GM19467 (cell line): ENCODE results near the gene ZCCHC3.
"Not testable (repeated sequence)": the region's sequence is repeated elsewhere in the genome, so short reads cannot be mapped to it uniquely, and the experiment has no call there.

Source experiments
- ATAC-seq: cut with Tn5 transposase; IDR thresholded peaks from one replicate; pipeline ENCODE4 v1.9.1; 2021; ENCODE audit warnings: mild to moderate bottlenecking, moderate library complexity; ENCODE audit not compliant: unreplicated experiment

The ZCCHC3 gene, protein sequence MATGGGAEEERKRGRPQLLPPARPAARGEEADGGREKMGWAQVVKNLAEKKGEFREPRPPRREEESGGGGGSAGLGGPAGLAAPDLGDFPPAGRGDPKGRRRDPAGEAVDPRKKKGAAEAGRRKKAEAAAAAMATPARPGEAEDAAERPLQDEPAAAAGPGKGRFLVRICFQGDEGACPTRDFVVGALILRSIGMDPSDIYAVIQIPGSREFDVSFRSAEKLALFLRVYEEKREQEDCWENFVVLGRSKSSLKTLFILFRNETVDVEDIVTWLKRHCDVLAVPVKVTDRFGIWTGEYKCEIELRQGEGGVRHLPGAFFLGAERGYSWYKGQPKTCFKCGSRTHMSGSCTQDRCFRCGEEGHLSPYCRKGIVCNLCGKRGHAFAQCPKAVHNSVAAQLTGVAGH

DNA sequence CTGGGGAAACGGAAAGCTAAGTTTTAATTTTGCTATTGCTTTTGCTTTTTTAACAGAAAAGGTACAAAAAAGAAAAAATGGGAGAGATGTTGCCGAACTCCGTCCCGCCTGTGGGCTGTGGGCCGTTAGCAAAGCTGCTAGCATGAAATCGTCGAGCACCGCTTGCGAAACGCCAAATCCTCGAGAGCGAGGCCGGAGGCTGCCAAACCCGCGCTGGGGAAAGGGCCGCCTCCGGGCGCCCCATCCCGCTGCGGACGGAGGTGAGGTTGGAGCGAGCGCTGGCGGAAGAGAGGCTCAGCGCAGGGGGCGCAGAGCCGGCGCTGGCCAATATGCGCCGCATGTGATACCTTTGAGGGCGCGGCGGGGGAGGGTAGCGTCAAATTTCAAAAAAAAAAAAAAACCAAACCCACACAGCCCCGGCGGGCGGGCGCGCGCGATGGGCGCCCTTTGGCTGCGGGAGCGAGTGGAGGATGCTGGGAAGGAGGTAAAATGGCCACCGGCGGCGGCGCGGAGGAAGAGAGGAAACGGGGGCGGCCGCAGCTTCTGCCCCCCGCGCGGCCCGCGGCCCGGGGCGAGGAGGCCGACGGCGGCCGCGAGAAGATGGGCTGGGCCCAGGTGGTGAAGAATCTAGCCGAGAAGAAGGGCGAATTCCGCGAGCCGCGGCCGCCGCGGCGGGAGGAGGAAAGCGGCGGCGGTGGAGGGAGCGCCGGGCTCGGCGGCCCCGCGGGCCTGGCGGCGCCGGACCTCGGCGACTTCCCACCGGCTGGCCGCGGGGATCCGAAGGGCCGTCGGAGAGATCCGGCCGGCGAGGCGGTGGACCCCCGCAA is at the start of gene ZCCHC3:
Gene ZCCHC3, plus strand, starts transcription at position 473 of the 827 bp plus-strand sequence. Its CDS starts 17 bp downstream, at position 490.
- ATAC-seq = peak; percentile 75

DNA sequence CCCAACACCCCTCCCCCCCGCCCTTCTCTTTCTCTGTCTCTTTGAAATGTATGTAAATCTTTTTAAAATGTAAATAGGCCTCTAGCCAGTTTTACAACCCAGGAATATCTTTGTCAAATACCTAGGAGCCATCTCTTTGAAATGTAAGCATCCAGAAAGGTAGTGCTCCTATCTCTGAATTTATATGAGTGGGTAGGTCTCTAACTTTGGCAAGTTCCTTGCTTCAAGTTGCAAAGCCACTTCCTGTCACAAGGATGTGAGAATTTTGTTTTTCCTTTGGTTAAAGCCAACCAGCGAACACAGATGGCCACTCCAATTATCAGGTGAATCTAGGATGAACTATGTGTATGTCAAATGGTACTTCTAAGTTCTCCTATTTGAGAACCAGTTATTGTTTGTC is 46.0 kb upstream of the ZCCHC3 start:
- no peak for ATAC-seq

DNA sequence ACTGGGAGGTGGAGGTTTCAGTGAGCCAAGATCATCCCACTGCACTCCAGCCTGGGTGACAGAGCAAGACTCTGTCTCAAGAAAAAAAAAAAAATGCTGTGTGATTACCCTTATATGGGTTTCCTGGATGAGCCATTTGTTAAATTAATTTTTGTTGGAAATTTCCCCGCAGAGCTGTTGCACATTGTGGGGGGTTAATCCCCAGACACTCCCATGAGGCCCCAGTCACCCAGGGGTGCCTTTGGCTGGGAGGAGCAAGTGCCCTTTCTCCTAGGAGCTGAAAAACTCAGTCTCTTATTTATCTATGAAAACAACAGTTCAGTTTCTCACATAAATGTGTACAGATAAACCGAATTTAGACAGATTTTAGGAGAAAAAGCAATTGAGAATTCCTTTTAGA is 44.6 kb upstream of the ZCCHC3 start:
- no peak for ATAC-seq

DNA sequence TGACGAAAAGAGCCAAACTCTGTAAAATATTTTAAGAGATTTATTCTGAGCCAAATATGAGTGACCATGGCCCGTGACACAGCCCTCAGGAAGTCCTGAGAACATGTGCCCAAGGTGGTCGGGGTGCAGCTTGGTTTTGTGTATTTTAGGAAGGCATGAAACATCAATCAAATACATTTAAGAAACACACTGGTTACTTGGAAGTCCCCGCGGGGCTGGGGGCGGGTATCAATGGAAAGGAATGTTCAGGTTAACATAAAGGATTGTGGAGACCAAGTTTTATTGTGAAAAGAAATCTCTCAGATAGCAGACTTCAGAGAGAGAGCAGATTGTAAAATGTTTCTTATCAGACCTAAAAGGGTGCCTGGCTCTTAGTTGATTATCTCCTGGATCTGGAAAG is 43.9 kb upstream of the ZCCHC3 start:
- ATAC-seq = not testable (repeated sequence)

DNA sequence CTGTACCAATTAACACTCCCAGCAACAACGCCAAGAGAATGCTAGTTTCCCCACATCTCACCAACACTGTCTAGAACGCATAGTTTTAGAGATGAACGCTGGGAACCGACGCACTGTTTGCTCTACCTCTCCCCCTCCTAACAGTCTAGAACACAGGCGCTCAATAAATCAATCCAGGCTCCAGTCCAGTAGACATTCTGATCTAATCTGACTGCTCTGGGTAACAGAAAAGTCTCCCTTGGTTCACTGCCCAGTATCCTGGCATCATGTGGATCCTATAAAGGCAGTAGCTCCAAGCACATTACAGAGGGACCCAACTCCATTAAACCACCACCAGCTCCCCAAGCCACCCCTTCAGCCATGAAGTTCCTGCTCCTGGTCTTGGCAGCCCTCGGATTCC is 40.0 kb upstream of the ZCCHC3 start, which contains the start of gene DEFB132:
Gene DEFB132, plus strand, starts transcription at position 306 of the 400 bp plus-strand sequence. Its CDS starts 55 bp downstream, at position 361.
- ATAC-seq = no peak

DNA sequence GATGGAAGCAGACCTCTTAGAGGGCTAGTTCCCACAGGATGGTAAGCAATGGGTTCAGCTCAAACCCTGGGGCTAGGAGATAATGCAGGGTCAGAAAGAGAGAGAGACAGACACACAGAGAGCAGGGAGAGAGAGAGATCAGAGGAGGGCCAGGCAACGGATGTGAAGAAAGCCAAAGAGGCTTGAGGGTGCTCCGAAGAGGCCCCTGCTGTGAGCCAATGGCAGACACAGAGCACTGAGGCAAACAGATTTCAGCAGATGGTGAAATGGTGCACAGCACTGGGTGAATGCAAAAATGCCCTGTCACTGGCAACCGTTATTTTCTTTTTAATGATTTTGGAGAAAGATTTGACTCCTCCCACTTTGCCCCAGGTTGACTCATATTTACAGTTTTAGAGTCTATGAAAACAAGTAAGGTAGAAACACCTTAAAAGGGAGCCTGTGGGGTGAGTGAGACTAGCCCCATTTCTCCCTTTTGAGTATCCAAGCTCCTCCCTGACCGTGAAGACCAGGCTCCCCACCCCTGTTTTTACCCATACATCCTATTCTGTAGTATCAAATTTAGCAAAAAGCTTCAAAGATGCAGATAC is 39.0 kb upstream of the ZCCHC3 start:
- ATAC-seq = no peak

DNA sequence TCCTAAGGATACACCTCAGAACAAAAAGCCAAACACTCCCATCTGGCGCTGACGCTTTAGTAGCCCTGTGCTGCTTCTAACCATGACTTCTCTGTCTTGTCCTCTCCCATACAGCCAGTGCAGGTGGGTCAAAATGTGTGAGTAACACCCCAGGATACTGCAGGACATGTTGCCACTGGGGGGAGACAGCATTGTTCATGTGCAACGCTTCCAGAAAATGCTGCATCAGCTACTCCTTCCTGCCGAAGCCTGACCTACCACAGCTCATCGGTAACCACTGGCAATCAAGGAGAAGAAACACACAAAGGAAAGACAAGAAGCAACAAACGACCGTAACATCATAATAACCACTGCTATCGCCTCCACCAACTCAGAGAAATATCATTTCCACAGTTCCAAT is 38.4 kb upstream of the ZCCHC3 start:
- no peak for ATAC-seq

DNA sequence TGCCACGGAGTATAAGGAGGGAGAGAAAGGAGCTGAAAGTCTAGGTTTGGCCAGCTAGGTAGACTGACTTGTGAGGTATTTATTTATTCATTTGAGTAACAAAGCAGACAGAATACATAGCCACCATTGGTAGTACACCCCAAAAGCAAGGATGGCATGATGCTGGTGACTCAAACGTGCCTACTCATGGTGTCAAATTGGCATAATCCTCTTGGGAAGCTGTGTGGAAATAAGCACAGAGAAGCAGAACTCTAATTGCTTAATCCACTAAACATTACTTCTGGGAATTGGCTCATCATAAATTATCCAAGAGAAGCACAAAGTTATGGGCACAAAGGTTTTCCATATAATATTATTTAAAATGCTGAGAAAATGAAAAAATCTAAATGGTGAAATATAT is 37.4 kb upstream of the ZCCHC3 start:
- no peak for ATAC-seq

DNA sequence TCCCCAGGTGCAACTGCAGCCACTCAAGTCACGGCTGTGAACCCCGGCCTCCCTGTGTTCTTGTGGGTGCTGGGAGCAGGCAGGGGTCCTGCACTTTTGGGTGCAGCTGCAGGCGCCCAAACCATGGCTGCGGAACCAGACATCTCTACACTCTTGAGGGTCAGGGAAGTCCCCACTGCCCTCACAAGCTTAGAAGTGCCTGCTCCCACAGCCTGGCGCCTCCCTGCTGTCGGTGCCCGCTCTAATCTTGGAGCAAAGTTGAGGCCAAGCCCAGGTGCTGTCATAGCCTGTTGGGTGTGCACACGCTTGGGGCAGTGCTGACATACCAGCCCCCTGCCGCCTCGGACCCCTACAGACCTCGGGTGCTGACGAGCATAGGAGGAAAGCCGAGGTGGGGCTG is 33.7 kb upstream of the ZCCHC3 start:
- ATAC-seq = no peak

DNA sequence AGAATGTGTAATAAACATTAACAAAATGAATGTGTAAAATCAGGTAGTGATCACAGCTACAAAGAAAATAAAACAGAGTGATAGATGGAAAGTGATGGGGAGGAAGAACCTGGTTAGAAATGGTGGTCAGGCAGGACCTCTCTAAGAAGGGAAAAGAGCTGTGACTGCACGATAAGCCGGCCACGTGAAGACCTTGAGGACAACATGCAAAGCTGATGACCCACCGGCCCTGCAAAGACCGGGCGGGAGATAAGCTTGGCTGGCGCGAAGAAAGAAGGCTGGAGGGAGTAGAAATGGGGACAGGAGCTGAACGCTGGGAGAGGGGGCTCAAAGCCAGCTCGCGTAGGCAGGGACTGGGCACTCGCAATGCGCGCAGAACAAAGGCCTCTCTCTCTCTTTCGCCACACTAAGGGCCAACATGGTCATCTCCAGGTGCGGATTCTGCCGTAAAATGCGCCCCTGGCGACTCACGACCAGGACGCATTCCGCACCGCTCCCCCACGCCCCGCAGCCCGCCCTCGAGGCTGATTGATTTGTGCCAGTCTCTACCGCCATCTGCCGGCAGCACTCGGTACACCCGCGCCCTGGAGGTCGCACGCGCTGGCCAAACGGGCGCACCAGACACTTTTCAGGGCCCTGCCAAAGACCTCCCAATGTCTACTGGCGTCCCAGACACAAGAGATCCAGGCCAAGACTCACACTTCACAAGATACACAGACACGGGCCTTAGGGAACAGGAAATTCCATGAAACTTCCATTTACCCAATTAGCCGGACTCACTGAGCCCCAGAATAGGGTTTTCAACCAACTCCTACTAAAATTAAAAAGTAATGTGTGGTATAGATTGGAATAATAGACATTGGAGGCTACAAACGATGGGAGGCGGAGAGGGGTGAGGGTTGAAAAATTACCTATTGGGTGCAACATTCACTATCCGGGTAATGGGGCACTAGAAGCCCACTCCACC is 30.5 kb upstream of the ZCCHC3 start:
- peak; percentile 91 for ATAC-seq

DNA sequence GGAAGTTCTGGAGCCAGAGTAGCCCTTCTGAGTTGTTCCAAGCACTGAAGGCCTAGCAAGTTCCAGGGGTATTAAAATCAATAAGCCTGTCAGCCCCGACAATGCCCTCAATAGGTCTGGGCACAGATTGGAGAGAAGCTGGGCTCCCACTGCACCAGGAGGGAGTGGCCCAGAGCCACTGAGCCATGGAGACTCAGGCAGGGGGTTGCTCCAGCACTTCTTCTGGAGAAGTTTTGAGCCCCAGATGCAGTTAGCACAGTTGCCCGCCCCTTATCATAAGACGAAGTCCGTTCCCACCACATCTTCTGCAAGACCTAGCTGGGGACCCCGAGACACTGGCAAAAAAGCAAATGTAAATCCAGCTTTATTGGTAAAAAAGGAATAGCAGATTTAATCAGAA is 26.9 kb upstream of the ZCCHC3 start:
- no peak for ATAC-seq

DNA sequence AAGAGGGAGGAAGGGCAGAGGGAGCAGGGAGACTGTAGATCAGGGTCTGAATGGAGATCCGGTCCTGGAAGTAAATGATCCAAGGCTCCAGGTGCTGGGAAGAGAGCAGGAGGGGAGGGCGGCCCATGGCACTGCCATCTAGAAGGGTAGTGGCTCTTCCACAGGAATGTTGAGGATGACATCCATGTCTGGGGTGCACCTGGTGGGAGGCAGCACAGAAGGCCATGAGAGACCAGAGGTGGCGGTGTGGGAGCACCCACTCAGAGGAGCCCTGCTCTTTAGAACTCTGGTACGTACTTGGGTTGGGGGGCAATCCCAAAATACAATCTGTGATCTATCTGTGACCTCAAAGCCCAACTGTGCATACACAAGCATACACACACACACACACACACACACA is 26.3 kb upstream of the ZCCHC3 start:
- ATAC-seq = no peak

DNA sequence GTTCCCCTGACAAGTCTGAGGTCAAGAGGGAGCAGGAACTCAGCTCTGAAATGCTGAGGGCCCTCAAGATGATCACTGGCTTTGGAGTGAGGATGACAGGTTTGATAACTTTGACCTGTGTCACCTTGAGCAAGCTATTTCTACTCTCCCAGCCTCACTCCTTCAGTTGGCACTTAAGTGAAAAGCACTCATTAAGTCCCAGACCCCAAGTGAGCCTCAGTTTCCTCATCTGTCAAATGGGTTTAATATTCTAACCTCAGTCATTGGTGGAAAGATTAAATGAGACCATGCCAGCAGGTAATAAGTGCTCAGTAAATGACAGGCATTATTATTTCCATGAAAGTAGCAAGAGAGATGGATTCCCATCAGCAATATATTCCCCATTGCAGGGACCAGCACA is 25.8 kb upstream of the ZCCHC3 start:
- ATAC-seq = no peak

DNA sequence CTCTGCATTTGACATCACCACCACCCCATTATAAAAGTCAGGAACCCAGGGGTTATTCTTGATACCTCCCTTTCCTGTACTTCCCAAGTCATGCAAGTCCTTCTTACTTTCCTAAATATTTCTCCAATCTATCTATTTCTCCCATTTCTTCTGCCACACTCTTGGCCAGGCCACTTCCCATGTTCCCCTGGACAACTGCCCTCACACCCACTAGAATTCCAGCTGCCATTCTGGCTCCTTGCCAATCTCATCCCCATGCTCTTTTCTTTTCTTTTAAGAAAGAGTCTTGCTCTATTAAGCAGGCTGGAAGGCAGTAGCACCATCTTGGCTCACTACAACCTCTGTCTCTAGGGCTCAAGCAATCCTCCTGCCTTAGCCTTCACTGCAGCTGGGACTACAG is 24.7 kb upstream of the ZCCHC3 start:
- ATAC-seq = no peak

DNA sequence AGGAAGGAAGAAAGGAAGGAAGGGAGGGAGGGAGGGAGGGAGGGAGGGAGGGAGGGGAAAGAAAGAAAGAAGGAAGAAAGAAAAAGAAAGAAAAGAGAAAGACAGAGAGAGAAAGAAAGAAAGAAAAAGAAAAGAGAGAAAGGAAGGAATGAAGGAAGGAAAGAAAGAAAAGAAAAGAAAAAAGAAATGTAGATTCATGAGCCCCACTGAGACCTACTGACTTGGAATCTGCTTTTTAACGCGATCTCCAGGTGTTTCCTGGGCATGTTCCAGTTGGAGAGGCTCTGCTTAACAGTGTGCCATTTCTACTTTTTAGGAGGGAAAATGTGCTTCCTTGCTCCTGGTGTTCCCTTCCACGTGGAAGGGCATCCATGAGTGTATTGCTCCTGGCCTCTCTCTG is 23.5 kb upstream of the ZCCHC3 start:
- ATAC-seq = no peak

DNA sequence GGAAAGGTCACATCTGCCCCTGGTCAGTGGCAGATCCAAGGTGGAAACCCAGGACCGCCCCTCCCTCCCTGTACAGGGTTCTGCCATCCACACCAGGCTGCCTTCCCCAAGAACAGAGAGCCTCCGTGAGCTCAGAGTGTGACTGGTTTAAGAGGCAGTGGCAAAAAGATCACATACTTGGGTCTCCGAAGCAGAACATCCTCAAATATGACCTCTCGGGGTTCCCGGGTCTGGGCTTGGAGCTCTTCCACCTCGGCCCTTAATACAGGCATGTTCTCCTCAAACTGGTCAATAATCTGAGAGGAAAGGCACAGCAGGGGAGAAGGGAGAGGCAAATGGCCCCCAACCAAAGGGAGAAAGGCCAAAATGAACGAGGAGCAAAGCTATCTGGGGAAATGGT is 21.6 kb upstream of the ZCCHC3 start:
- ATAC-seq = no peak

DNA sequence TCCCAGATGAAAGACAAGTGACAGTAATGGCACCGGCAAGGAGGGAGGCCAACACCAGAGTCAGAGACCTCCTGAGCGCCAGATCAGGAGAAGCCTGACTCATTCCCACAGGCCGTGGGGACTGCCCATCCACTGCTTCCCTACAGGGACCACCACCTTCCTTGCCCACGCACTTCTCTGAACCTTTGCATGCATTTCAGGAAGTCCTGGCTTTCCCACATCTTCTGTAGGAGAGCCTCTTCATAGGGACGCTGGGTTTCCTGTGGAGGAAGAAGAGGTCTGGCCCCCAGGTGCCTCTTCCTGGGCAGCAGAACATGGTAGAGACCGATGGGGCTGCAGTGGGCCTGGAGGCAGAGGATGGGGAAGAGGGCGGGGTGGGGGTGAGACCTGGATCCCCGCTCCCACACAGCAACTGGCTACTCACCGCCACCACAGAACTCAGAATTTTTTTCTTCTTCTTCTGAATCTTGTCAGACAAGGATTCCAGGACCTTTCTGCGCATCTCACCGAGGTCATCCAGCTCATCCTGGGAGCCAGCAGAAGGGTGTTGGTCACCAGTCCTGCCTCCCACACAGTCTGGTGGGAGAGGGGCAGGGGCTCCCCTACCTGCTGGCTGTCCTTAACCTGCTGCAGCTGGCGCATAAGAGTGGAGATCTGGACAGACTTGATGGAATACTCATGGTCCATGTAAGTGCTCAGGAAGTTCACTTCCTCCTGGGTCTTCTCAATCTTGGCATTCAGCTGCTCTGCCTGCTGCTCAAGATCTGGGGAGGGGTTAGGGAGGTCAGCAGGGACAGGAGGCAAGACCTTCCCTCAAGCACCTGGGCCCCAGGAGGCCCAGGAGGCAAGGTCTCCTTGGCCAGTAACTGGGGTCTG is 20.5 kb upstream of the ZCCHC3 start:
- ATAC-seq = no peak

DNA sequence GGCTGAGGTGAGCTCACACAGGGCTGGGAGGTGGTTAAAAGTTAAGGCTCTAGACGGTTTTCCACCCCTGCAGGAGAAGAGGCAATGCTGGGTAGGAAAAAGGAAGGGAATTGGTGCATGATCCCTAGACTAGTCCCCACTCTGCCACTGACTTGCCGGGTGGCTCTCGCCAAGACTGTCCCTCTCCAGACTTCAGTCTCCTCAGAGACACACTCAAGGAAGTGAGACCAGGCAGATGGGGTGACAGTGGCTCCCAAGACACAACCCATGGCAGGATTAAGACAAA is 19.9 kb upstream of the ZCCHC3 start:
- no peak for ATAC-seq

DNA sequence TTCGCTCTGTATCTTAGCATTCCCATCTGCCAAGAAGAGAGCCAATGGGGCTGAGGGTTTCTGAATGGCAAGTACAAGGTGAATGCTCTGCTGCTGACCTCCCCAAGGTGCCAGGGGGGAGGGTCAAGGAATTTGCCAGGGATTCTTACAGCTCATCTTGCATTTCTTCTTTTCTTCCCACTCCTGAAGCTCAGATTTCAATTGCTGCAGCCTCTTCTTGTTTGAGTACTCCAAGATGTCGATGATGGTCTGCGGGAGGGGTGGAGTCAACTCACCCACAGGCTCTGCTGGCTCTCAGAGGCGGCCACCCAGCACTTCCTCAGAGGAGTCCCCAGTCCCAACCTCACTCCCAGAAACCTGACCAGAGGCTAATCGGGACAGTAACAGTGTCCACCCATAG is 19.2 kb upstream of the ZCCHC3 start:
- no peak for ATAC-seq
